Measurements from ENCODE around the gene RGS14. TPM values are rescaled to one million over a fixed set of nuclear protein-coding genes. Genes with fewer than 3 reads are reported as not detected.
"Not testable (repeated sequence)": the region's sequence is repeated elsewhere in the genome, so short reads cannot be mapped to it uniquely, and the experiment has no call there.

The RGS14 gene
- total RNA-seq, 2 donors from 2014 or later, result 3.7 to 4.7 TPM

DNA sequence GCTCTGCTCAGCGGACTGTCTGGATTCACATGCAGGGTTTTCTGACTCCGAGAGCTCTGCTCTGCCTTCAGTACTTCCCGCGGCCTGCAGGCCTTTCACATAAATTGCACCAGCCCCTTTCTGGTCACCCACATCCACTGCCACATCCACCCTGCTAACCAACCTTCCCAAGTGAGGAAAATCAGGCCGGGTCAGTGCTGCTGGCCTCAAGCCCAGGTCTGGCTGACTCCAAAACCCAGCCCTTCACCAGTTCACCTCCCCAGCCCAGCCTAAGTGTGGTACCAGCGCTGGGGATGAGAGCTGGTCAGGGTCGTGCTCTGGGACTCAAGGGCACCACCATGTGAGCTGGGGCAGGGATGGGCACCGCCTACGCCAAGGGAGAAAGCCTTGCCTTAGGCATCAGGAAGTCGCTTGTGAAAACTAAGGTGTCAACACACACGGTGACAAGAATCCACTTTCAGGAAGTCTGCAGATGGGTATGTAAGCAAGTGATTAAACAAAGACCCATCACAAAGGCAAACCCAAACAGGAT, 18.6 kb upstream of the RGS14 start:
- DNase-seq, result no peak
- intact Hi-C loops (cut with DNase I), result no loop called here

DNA sequence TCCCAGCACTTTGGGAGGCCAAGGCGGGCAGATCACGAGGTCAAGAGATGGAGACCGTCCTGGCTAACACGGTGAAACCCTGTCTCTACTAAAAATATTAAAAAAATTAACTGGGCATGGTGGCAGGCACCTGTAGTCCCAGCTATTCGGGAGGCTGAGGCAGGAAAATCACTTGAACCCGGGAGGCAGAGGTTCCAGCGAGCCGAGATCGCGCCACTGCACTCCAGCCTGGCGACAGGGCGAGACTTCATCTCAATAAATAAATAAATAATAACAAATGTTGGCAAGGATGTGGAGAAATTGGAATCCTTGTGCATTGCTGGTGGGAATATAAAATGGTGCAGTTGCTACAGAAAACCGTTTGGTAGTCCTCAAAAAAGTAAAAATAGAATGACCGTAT, 14.7 kb upstream of the RGS14 start:
- ATAC-seq; DNase-seq; intact Hi-C loops (cut with DNase I): not testable (repeated sequence)

More for the DNA sequence above, 18.6 kb upstream of the RGS14 start:
- ATAC-seq, result no peak

DNA sequence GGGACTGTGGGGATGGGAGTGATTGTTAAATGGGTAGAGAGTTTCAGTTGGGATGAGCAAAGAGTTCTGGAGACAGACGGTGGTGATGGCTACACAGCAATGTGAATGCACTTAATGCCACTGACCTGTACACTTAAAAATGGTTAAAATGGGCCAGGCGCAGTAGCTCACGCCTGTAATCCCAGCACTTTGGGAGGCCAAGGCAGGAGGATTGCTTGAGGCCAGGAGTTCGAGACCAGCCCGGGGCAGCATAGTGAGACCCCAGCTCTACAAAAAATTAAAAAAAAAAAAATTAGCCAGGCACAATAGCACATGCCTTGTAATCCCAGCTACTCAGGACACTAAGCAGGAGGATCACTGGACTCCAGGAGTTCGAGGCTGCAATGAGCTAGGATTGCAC, 13.9 kb upstream of the RGS14 start:
- intact Hi-C loops (cut with DNase I), result no loop called here
- ATAC-seq (no peak), DNase-seq (no peak)

DNA sequence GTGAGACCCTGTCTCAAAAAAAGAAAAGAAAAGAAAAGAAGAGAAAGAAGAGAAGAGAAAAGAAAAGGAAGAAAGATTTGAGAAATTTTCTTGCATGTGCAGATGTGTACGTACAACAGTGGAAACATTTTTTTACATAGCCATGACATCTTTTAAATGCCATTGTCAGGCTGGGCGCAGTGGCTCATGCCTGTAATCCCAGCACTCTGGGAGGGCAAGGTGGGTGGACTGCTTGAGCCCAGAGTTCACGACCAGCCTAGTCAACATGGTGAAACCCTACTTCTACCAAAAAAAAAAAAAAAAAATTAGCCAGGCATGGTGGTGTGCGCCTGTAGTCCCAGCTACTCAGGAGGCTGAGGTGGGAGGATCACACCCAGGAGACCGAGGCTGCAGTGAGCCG, 12.8 kb upstream of the RGS14 start:
- ATAC-seq, result no peak
- intact Hi-C loops (cut with DNase I), result no loop called here
- no peak for DNase-seq

DNA sequence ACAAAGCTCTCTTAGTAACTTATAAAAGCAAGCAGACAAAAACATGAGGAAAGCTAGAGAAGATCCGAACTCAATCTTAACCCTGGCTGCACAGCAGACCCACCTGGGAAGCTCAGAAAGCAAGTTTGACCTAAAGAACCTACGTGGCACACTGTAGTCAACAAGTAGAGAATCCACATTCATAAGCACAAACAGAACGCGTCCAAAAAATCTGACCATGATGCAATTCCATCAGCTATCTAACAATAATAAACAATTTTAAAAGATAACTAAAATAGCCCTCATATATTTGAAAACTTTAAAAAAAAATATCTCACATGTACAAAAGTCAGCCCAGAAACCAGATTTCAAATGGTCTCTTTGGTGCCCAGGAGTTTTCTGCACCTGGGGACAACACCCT, 10.9 kb upstream of the RGS14 start:
- intact Hi-C loops (cut with DNase I), result no loop called here
- no peak for DNase-seq
- ATAC-seq, result no peak

DNA sequence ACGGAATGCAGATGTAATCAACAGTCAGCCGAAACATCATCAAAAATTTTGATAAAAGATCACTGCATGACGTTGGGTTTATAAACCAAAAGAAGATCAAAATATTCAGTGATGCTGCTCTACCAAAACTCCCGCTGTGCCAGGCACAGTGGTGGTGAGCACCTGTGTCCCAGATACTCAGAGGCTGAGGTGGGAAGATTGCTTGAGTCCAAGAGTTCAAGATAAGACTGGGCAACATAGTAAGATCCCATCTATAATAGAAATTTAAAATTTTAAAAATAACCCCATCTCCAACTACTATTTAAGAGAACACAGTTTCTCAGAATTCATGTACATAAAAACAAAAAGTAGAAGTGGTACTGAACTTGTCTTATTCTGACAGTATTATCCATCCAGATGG, 10.0 kb upstream of the RGS14 start:
- intact Hi-C loops (cut with DNase I), result no loop called here
- no peak for DNase-seq
- ATAC-seq, result no peak

DNA sequence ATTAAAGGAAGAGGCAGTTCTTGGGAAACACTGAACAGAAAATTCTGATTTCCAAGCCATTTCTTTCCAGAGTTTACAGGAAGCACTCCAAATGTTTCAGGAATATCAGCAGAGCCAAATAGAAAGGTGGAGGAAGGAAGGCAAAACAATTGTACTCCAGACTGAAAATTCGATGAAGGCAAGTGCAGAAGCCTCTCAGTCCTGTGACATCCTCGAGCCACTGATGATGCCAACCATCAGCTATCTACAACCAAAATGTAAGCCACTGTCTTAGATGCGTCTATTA, 8.4 kb upstream of the RGS14 start:
- no peak for DNase-seq

DNA sequence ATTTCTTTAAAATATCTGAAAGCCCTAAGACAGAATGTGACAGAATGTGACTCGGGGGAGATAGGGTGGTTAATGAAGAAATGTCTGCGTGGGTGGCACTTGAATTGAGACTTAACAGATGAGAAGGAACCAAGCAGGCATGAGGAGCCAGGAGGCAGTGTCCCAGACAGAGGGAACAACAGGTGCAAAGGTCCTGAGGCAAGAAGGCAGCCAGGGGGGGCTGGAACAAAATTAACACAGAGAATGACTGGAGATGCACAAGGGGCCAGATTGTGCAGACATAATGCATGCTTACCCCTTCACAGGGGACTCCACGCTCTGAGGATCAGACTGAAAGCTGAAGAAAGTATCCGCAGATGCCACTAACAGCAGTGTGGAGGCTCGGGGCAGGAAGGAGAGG, 8.0 kb upstream of the RGS14 start:
- no peak for ATAC-seq
- intact Hi-C loops (cut with DNase I), result no loop called here

More for the DNA sequence above, 8.4 kb upstream of the RGS14 start:
- intact Hi-C loops (cut with DNase I), result no loop called here
- ATAC-seq, result no peak

DNA sequence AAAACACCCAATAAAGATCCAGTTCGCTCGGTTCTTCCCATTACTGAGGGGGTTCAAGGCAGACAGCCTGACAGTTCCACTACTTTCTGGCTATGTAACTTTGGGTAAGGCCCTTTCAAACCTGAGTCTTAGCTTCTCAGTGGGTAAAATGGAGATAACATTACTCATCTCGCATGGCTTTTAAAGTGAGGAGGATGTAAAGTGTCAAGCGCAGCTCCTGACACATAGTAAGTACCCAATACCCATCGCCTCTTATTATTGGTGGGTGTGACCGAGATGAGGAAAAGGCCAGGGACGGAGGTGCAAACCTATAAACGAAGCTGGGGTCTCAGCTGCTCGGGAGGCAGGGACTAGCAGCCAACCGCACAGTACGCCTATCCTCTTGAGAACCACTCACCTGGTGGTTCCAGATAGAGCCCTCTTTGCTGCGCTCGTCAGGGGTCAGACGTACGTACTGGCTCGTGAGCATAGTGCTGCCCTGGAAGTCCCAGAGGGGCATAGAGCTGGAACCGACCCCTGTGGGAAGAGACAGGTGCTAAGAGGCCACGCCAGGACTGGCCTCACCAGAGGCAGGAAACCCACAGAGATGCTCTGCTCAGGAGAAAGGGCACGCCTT, 6.8 kb upstream of the RGS14 start:
- intact Hi-C loops (cut with DNase I), result no loop called here
- ATAC-seq, result peak in 1 of 2 donors; percentile 4
- no peak for DNase-seq

More for the DNA sequence above, 8.0 kb upstream of the RGS14 start:
- DNase-seq, result no peak

DNA sequence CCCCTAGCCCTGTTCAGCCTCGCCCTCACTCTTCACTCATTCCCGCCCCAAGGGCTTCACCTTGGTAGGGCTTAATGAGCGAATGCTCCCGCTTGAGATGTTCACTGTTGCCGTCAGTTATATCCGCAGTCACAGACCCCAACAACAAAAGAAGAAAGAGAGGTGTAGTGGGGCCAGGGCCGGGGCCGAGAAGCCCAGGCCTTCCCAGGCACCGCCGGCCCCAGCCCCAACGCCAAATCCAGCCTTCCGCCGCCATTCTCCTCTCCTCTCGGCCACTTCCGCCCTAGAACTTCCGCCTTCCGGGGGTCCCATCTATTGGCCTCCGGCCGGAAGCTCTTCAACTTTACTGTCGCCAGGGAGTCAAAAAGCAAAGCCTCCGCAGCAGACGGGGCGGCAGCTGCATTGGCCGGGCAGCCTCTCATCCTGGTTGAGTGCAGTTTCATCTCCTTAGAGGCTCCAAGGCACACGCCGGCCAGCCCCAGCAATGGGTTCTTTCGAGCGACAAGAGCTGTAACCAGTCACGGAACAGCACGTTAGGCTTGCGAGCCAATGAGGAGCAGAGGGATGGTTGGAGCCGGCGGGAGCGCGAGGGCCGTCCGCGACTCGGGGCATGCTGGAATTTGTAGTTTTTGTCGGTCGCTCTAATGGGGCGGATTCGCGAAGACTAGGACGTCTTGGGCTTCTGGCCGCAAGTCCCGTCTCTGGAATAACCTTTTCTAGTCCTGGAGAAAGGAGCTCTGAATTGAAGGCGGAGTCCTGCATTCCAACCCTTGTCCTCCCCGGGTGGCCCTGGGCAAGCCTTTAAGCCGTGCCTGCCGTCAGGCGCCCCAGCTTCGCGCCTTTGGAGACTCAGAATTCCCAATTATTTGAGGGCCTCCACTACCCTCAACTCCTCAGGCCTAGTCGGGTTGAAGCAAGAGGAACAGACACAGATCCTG, 6.1 kb upstream of the RGS14 start, which contains the start of gene LMAN2:
TSS of gene LMAN2 (minus strand) at position 277 of the 938 bp plus-strand sequence. CDS start at position 256, 21 bp downstream.
- intact Hi-C loops (cut with DNase I), result no loop called here
- DNase-seq, result peak; percentile 95

DNA sequence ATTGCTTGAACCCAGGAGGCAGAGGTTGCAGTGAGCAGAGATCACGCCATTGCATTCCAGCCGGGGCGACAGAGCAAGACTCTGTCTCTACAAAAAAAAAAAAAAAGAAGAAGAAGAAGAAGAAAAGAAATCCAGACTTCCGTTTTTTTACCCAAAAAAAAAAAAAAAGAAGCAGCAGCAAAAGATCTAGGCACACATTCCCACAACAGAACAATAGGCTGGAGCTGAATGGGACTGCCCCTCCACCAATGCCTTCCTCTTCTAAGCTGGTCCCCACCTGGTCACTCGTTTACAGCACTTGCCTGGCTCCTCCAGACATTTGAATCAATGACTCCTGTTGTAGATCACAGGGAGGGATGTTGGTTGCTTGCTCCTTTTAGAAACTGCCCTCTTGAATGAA, 4.6 kb upstream of the RGS14 start:
- intact Hi-C loops (cut with DNase I), result no loop called here
- ATAC-seq (no peak), DNase-seq (no peak)

More for the DNA sequence above, 6.1 kb upstream of the RGS14 start, which contains the start of gene LMAN2:
- peak; percentile 99 for ATAC-seq

DNA sequence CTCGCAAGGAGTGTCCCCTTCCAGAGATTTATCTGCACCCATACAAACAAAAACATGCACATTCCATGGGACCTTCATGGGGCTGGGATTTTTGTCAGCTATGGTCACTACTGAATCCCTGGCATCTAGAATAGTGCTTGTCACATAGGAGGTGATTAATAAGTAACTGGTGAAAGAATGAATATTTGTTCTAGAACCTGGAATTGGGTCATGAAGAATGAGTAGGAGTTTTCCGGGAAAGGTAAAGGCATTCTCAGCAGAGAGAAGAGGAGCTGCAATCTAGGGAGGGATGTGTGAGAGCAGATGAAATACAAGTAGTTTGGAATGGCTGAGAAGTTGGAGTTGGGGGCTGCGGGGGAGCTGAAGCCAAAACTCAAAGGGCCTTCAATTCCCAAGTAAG, 3.5 kb upstream of the RGS14 start:
- DNase-seq, result no peak
- no peak for ATAC-seq
- intact Hi-C loops (cut with DNase I), result no loop called here

DNA sequence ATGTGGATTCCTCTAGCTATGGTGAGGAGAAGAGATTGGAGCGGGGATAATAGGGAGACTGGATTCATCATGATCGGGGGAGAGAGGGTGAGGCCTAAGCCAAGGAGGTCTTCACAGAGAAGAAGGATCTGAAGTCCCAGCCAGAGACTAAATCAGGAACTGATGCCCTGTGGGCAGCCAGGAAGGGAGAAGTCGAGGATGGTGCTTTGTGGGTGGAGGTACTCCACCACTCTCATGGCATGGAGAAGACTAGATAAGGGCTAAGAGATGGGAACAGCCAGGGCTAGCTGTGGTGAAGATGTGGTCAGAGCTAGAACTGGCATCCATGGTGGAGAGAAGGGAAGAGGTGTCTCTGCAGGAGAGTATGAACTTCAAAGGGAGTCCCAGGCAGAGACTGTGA, 3.0 kb upstream of the RGS14 start:
- DNase-seq, result no peak
- no peak for ATAC-seq
- intact Hi-C loops (cut with DNase I), result no loop called here

DNA sequence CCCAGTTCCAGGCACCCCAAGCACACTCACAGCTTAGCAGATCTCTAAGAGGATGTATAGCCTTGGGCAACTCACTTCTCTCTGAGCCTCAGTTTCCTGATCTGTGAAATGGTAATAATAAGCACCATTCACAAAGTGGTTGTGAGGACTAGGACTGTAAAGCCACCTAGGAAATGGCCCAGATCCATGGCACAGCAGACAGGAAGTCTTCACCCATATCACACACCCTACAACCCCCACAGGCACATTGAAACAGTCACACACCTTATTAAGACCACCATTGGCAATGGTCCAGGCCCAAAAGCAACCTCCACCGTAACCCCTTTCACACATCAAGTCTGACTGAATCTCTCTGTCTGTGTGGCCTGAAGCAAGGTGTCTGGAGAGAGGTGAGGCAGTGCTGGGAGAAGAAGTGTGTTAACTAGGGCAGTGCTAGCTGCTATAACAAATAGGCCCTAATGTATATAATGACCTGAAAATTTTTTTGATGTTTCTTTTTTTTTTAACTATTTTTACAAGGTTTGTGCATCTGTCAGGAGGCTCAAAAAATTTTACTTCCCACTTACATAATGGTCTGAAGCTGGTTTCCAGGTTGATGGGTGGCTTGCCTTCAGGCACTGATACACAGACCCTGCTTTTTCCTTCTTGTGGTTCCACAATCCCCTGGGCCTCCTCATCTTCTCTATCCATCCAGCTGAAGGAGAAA, 2.4 kb upstream of the RGS14 start:
- ATAC-seq (no peak), DNase-seq (no peak)
- intact Hi-C loops (cut with DNase I), result no loop called here

DNA sequence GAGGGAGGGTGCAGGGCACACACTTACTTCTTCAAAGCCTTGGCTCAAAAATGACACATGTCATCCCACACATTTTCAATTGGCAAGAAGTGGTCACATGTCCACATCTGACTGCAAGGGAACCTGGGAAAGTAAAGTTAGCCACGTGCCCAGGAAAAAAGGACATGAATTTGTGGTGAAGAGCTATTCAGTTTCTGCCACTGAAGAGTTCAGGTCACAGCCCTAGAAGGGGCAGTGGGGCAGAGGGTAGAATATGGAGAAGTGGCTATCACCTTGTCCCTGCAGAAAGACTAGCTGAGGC, 1.9 kb upstream of the RGS14 start:
- ATAC-seq (no peak), DNase-seq (no peak)
- intact Hi-C loops (cut with DNase I), result no loop called here

DNA sequence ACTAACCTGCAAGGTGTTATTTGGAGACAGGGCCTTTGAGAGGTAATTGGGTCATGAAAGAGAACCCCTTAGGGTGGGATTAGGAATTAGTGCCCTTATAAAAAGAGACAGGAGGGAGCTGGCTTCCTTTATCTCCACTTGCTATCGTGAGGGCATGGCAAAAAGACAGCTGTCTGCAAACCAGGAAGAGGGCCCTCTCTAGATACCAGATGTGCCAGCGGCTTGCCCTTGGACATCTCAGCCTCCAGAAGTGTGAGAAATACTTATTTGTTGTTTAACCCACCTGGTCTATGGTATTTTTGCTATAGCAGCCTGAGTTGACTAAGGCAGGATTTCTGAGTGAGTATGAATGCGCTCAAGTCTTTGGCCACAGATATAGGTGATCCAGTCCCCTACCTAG, 978 bp upstream of the RGS14 start:
- ATAC-seq (no peak), DNase-seq (no peak)
- intact Hi-C loops (cut with DNase I), result no loop called here

DNA sequence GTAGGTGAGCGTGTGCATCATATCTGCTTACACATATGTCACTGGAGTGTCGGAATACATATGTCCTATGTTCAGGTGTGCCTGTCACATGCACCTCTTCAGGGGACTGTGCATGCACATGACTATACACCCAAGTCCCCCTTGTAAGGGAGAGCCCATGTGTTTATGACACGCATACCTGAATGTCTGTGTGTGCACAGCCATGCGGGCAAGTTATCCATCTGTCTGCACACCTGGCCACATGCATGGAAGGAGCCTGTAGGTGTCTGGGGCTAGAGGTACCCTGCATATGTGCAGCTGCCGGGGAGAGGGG, 622 bp upstream of the RGS14 start:
- ATAC-seq (no peak), DNase-seq (no peak)

DNA sequence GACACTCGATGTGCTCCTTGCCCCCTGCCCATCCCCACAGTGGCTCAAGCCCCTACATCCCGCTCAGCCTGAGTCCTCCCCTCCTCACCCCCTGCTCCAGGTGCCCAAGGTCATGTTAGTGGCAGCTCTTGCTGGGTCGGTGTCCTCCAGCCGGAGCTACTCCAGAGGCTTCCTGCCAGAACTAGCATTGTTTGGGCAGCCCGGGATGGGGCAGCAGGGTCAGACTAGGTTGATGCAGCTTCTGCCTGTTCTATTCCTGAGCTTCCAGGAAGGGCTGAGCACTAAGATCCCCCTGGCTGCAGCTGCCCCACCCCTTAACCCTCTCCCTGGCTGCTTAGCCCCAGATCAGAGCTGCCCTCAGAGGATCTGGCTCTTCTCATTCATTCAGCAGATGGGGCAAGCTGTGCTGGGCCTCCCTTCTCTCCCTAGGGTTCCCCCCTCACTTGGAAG, 671 bp downstream of the RGS14 start:
- ATAC-seq, result no peak
- intact Hi-C loops (cut with DNase I), result no loop called here
- DNase-seq, result no peak

More for the DNA sequence above, 622 bp upstream of the RGS14 start:
- intact Hi-C loops (cut with DNase I), result no loop called here

DNA sequence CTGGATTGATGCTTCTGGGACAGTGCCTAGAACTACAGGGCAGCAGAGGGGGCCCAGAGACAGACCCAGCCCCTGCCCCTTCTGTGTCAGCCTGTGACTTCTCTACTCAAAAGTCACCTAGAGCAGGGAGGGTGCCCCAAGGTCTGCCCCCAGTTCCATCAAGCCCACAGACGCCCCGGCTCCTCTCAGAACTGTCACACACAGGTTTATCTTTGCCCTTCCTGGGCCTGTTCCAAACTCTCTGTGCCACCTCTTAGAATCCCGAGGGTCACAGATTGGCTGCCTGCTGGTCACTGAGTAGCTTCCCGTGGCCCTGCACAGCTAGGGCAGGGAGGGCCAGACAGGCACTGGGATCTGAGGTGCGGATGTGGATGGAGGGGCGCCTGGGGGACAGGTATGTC, 1.7 kb downstream of the RGS14 start:
- ATAC-seq, result no peak
- no peak for DNase-seq
- intact Hi-C loops (cut with DNase I), result no loop called here

DNA sequence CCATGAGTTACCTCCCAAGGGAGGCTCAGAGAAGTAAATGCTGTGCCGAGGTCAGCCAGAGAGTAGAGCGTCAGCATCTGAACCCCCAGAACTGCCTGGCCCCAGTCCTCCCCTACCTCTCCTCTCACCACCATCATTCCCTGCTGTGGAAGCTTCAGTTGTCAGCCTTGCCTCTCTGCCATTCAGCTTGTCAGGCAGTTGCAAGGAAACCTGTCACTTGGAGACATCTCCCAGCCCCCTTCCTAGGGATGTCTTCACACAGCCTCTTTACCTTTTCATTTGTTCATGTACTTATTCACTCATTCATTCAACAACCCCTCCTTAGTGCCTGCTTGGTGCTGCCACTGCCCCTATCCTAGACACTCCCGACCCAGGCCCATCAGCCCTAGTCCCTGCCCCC, 2.1 kb downstream of the RGS14 start:
- intact Hi-C loops (cut with DNase I), result loop anchor here in 1 of 2 donors (10.0 kb wide), 1 partner anchor 45 kb away; the partner anchor contains the start of gene MXD3
- DNase-seq, result no peak
- no peak for ATAC-seq
